GM19025 (cell line): ENCODE results near the gene GPR142.

Experiments used
- ATAC-seq: cut with Tn5 transposase; IDR thresholded peaks from one replicate; pipeline ENCODE4 v1.9.1; 2021; ENCODE audit warnings: mild to moderate bottlenecking, low read depth, moderate library complexity; ENCODE audit not compliant: unreplicated experiment

The GPR142 gene, protein sequence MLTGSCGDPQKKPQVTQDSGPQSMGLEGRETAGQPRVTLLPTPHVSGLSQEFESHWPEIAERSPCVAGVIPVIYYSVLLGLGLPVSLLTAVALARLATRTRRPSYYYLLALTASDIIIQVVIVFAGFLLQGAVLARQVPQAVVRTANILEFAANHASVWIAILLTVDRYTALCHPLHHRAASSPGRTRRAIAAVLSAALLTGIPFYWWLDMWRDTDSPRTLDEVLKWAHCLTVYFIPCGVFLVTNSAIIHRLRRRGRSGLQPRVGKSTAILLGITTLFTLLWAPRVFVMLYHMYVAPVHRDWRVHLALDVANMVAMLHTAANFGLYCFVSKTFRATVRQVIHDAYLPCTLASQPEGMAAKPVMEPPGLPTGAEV

GRCh38 chr17:74367206-74367605 is at the start of gene GPR142:
TSS of gene GPR142 (plus strand) at chr17:74367506. CDS start at chr17:74369541, 2,035 bp downstream.
- no peak for ATAC-seq

DNA sequence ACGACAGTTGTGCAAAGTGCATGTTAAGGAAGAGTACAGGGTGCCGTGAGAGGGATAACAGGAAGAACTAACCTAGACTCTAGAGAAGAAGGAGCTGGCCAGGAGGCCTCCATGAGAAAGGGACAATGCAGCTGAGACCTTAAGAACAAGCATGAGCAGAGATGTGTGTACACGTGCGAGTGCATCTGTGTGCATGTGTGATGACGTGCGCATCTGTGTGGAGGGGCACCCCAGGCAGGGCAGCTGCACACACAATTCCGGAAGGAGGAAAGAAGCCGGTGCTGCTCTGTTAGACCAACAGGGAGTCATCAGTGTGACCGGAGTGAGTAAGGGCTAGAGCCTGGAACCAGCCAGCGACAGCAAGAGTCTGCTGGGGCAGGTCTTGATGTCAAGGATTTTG is 48.9 kb upstream of the GPR142 start:
- ATAC-seq, result no peak

DNA sequence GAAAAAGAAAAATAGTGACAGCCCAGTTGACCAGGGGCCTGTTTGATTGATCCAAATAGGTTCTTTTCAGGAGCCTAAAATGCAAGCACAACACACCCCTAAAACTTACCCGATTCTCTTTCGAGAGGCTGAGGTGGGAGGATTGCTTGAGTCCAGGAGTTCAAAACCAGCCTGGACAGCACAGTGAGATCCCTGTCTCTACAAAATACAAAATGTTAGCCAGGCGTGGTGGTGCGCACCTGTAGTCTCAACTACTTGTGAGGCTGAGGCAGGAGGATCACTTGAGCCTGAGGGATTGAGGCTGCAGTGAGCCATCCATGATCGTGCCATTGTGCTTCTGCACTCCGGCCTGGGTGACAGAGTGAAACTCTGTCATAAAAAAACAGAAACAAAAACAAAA is 42.8 kb upstream of the GPR142 start:
- no peak for ATAC-seq

DNA sequence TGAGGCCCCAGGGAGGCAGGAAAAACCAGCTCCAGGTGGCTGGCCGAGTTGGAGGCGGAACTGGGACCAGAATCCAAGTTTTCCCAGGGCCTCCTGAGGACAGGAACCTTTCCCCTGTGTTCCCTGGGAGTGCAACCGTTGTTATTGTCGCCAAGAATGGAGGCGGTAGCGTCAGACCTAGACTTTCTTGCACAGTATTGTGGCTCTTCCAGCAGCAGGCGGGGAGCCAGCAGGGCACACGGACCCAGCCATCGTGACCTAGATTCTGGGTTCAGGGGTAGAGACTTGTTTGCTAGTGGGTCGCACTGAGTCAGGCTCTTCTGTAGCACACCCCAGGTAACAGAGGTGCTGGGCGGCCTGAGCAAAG is 41.9 kb upstream of the GPR142 start:
- ATAC-seq, result no peak

GRCh38 chr17:74325743-74326379 is 41.4 kb upstream of the GPR142 start, which contains the start of gene KIF19:
TSS of gene KIF19 (plus strand) at chr17:74326226. CDS start at chr17:74326350, 124 bp downstream.
- no peak for ATAC-seq

GRCh38 chr17:74326506-74326905 is 40.8 kb upstream of the GPR142 start:
- ATAC-seq, result no peak

GRCh38 chr17:74328487-74328886 is 38.8 kb upstream of the GPR142 start:
- no peak for ATAC-seq

- ATAC-seq, result no peak
Observed at GRCh38 chr17:74329378-74329777, 37.9 kb upstream of the GPR142 start.

DNA sequence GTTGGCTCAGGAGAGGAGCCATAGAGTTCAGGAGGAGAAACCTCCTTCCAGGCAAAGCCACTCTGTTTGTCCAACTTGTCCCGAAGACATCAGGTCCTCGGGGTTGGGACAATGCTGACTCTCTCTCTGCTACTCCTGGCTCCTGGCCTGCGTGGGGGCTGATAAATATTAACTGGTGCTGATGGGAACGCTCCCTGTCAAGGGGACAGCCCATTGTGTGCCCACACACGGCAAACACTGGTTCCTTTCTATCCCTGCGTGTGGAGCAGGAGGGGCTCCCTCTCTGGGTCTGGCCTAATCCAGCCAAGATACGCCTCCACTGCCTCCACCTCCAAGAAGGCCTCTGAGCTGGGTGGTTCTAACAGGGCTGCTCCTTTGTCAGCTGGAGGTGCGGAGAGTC is 36.9 kb upstream of the GPR142 start:
- ATAC-seq, result no peak

DNA sequence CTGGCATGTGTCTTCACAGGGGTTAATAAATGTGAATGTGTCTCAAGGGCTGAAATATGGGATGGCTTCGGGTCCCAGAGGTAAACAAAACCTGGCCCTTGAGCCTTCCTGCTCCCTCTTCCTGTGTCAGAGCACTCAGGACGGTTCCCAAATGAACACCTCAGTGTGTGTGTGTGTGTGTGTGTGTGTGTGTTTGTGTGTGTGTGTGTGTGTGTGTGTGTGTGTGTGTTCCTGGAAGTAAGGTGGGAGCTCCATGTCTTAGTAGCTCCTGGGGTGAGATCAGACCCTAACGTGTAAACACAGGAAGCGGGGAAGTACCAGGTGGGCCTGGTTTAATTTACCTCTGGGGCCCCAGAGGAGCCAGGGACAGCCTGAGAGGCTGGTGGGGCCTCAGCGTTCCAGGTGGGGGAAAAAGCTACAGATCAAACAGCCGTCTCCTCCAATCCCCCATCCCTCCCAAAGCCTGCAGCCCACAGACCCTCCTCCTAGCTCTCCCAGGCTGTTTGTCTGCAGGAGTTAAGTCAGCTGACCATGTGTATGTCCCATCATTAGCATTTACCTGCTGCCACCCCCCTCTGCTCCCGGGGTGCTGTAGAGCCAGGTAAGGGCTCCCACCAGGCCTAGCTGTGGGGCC is 35.2 kb upstream of the GPR142 start:
- no peak for ATAC-seq

DNA sequence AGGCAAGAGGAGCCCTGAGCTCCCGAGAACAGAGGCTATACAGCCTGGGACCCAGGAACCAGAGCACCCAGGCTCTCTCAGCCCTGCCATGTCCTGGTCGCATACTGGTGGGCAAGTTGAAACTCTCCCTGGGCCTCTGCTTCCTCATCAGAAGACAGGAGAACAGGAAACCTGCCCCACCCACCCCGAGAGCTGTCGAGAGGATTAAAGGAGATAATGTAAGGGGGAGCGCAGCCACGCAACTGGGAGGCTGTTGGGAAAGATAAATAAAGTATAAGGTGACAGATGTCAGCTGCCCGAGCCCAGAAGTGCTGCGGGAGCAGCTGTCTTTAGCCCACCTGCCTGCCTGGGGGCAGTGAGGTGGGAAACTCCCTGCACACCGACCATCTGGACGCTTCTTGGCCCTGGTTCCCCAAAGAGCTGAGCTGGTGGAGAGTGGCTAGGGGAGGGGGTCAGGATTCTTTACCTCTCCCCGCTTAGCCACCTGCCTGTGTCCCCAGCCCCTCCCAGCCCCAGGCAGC is 34.5 kb upstream of the GPR142 start:
- no peak for ATAC-seq

- no peak for ATAC-seq
Observed at GRCh38 chr17:74334393-74335039, 32.8 kb upstream of the GPR142 start.

GRCh38 chr17:74335529-74336062 is 31.7 kb upstream of the GPR142 start:
- ATAC-seq, result no peak

DNA sequence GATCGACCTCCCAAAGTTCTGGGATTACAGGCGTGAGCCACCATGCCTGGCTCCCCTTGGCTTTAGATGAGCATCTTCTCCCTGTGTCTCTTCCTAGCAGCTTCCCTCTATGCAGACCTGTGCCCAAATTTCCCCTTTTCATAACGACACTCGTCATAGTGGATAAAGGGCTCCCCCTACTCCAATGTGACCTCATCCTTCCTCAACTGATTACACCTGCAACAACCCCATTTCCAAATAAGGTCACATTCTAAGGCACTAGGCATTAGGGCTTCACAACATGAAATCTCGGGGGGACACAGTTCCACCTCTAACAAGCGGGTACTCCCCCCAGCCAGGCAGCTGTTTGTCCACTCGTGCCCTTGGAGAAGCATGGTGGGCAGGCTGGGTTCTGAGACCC is 31.0 kb upstream of the GPR142 start:
- ATAC-seq, result no peak

DNA sequence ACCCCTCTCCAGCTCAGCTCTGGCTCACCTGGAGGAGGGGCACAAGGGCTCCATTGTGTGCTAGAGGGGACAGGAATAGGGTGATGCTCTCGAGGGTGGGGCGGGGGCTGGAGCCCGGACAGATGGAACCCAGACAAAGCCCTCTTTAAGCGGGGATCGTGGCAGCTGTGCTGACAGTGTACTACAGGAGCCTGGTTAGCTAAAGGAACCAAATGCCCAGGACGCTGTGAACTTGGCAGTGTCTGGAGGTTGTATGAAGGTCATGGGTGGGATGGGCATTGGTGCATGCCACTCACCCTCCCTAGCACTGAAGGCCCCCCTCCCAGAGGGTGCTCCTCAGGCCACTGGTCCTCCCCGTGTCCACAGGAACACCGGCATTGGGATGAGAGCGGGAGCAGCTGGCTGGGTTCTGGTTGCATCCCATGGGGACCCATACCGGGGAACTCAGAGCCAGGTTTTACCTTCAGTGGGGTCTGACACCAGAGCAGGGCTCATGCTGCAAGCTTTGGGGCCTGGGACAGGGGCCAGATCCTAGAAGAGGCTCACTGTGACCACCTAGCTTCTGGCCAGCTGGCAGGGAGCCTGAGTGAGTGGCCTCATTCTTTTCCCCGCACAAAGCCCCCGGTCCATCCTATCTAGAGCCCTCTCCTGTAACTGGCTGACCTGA is 29.3 kb upstream of the GPR142 start:
- ATAC-seq, result no peak

- ATAC-seq, result no peak
Observed at GRCh38 chr17:74339537-74340195, 27.6 kb upstream of the GPR142 start.

DNA sequence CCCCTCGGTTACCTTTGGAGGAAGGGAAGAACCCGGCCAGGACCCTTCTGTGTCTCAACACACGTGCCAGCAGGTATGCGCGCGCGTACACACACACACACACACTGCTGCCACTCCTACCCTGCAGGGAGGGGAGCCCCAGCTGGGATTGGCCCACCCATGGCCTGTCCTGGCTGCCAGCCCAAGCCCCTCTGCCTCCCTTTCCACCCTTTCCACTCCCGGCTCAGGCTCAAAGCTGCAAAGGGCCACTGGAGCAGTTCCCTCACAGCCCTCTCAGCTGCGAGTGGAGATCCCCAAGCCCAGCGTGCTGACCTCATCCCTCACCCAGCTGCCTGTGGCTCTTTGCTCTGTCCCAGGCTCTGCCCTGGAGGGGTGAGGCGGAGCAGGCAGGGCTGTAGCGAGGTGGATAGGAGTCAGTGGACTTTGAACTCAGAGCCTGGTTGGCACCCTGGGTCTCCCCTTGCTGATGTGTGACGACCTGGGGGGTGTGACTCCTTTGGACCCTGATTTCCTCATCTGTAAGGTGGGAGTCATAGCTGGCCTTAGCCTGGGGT is 26.8 kb upstream of the GPR142 start:
- ATAC-seq, result no peak

DNA sequence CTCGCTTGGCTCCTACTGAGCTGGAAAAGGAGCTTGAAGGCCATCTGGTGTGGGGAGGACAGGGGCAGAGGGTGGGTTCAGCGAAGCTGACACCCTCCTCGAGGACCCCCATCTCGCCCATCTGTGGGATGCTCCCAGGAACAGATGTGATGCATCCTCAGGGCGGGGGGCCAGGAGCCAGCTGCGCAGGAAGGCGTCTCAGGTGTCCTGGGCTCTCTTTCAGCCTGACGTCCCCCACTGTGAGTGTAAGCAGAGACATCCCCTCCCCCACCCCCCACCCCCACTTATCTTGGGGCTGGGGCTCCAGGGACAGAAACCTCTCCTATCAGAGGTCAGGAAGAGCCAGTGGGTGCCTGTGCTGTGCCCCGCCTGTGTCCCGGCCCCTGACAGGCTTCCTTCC is 25.1 kb upstream of the GPR142 start:
- ATAC-seq, result no peak

- ATAC-seq, result no peak
Observed at GRCh38 chr17:74343121-74343520, 24.2 kb upstream of the GPR142 start.
